ENCODE results near the gene MRAS. TPM values are rescaled to one million over a fixed set of nuclear protein-coding genes. Genes with fewer than 3 reads are reported as not detected.
A peak's percentile ranks its signal among the peaks of the same experiment; 100 is the strongest.

Gene MRAS
- total RNA-seq, 2 donors from 2014 or later = 174 to 288 TPM

GRCh38 chr3:138432576-138433240 lies 84.3 kb downstream of the MRAS start:
- H3K36me3 ChIP-seq = no peaks in the 10 kb centered on the region
- peaks cover 0 to 22% of the 10 kb centered on the region in 2 donors for H3K4me1 ChIP-seq
- no peak for DNase-seq (ENCODE audit: low spot score)
- H3K9me3 ChIP-seq = no peaks in the 10 kb centered on the region
- no peak overlapping the region for H3K4me3 ChIP-seq
- TF ChIP-seq CTCF (IDR thresholded peaks at IDR 0.05) = no peak
- no peaks in the 10 kb centered on the region for H3K27me3 ChIP-seq
- no peak overlapping the region for H3K27ac ChIP-seq

- Histone ChIP-seq H3K4me3 (peak overlapping the region in 1 of 2 donors; percentile 60), H3K36me3 (no peaks in the 10 kb centered on the region), H3K4me1 (peaks cover 0 to 22% of the 10 kb centered on the region in 2 donors), H3K27ac (no peak overlapping the region), H3K27me3 (no peaks in the 10 kb centered on the region), H3K9me3 (no peaks in the 10 kb centered on the region)
- DNase-seq (ENCODE audit: low spot score) = no peak
- TF ChIP-seq CTCF (IDR thresholded peaks at IDR 0.05) = no peak
Measured at GRCh38 chr3:138433892-138434275, 85.5 kb downstream of the MRAS start.

- Histone ChIP-seq H3K36me3 (no peaks in the 10 kb centered on the region), H3K27me3 (no peaks in the 10 kb centered on the region), H3K4me3 (peak within 1 kb of the TSS; percentile 43 to 60), H3K9me3 (no peaks in the 10 kb centered on the region), H3K27ac (no peak within 1 kb of the TSS), H3K4me1 (peaks cover 0 to 22% of the 10 kb centered on the region in 2 donors)
- no peak for TF ChIP-seq CTCF (IDR thresholded peaks at IDR 0.05)
- DNase-seq (ENCODE audit: low spot score) = peak; percentile 73
Measured at GRCh38 chr3:138434276-138434874, 86.0 kb downstream of the MRAS start, which contains the start of gene ESYT3. Gene ESYT3, plus strand, starts transcription at chr3:138434616. Its CDS starts 183 bp downstream, at chr3:138434799.

- no peak for DNase-seq (ENCODE audit: low spot score)
- no peaks in the 10 kb centered on the region for H3K27me3 ChIP-seq
- peaks cover 0 to 22% of the 10 kb centered on the region in 2 donors for H3K4me1 ChIP-seq
- no peak overlapping the region for H3K27ac ChIP-seq
- no peaks in the 10 kb centered on the region for H3K9me3 ChIP-seq
- no peak for TF ChIP-seq CTCF (IDR thresholded peaks at IDR 0.05)
- no peaks in the 10 kb centered on the region for H3K36me3 ChIP-seq
- H3K4me3 ChIP-seq = peak overlapping the region; percentile 43 to 60
Measured at GRCh38 chr3:138434875-138435772, 86.7 kb downstream of the MRAS start.

- H3K4me1 ChIP-seq = peaks cover 0 to 26% of the 10 kb centered on the region in 2 donors
- peak overlapping the region; percentile 43 to 60 for H3K4me3 ChIP-seq
- no peaks in the 10 kb centered on the region for H3K9me3 ChIP-seq
- no peaks in the 10 kb centered on the region for H3K27me3 ChIP-seq
- H3K36me3 ChIP-seq = no peaks in the 10 kb centered on the region
- TF ChIP-seq CTCF (IDR thresholded peaks at IDR 0.05) = no peak
- H3K27ac ChIP-seq = no peak overlapping the region
- no peak for DNase-seq (ENCODE audit: low spot score)
Measured at GRCh38 chr3:138435840-138436239, 87.5 kb downstream of the MRAS start.
